NCI-H2171 treated with DMSO at 0.1 percent for 48 hours (cell line): ENCODE data around the gene AGPAT3.
"Not testable (repeated sequence)": the region's sequence is repeated elsewhere in the genome, so short reads cannot be mapped to it uniquely, and the experiment has no call there.

Experiments
- DNase-seq: peaks from one replicate; lab custom pipeline; 2025; lab: John Stamatoyannopoulos, UW

The AGPAT3 gene

GRCh38 chr21:43864962-43865539, at the start of gene AGPAT3:
Gene AGPAT3 (plus strand): TSS chr21:43865223. CDS start chr21:43959682, 94,459 bp downstream.
- DNase-seq = no peak

DNA sequence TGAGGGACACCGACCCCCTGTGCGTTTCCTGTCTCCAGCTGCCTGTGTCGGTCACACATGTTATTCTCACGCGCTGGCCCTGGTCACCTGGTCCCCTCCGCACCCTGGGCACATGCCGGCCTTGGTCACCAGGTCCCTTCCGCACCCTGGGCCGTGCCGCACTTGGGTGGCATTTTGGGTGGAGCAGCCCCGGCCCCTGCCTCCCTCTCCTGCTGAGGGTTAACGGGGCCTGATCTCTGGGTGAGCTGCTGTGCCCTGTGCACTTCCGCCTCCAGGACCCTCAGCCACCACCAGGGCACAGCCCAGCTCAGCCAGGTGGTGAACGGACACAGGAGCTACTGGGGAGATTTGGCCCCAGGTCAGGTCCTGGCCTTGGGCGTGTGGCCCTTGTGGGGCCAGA, 49.0 kb upstream of the AGPAT3 start:
- DNase-seq = no peak

DNA sequence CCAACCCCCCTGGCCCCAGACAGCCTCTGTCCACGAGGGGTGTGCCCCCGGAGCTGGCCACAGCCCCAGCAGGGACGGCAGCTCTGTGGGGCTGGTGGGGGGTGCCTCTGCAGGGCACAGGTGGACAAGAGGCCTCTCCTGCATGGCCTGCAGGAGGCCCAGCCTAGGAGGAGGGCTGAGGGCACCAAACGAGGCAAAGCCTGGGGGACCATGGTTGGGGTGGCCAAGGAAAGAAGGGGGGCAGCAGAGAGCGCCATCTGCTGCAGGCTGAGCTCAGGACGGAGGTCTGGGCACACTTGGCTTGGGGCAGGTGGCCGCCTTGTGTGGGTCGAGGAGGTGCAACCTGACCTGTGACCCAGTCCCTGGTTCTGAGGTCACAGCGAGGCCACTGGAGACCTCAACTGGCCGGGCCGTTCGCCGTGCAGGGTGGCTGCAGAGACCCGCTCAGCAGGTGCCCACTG, 48.4 kb upstream of the AGPAT3 start:
- no peak for DNase-seq

DNA sequence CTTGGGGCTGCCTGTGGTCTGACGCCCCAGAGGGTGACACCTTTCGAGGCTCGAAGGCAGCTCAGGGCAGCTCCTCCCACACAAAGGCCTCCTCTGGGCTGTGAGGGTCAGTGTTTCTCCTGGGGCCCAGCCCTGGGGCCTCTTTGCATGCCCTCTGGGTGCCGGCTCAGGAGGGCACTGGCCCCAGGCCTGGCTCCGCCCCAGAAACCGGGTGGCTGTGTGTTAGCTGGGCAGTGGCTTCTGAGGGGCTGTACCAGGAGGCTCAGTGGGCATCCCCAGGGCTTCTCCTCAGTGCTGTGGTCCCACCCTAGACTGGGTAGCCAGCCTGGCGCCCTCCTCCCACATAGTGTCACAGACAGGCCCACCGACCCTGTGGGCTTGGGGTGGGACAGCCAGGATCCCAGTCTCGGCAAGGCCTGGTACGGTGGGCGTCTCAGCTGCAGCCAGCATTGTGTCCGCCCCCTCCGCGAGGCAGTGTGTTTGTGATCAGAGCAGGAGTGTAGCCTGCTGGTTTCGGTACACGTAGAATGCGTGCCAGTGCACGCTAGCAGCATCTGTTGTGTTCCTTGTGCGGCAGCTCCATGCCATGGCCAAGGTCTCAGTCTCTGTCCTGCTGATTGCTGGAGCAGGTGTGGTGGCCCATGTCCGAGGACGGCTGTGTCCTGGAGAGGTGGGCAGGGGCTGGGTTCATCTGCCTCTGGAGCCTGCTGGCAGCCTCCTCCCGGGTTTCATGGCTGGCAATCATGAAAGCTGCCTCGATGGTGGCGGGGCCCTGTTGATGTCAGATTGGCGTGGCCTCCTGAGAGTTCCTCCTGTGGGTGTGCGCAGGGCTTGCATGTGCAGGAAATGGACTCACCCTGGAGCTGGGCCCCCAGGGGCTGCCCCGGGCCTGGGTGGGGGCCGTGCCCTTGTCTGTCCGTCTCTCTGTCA, 47.6 kb upstream of the AGPAT3 start:
- peak; percentile 32 for DNase-seq

DNA sequence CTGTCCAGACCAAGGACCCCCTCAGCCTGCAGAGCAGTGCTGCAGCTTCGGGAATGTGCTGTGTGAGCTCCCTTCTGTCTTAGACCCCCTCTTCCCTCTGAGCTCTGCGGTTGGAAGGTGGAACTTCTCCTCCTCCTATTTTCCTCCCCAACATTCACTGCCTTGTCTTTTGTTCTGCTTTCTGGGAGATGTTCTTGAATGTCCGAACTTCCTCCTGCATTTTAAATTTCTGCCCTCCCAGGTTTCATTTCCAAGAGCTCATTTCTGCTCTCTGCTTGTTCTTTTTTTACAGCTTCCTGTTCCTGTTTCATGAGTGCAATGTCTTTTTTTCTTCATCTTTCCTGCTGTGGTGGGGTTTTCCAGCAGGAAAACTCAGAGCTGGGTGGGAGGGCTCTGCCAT, 46.3 kb upstream of the AGPAT3 start:
- DNase-seq = no peak

DNA sequence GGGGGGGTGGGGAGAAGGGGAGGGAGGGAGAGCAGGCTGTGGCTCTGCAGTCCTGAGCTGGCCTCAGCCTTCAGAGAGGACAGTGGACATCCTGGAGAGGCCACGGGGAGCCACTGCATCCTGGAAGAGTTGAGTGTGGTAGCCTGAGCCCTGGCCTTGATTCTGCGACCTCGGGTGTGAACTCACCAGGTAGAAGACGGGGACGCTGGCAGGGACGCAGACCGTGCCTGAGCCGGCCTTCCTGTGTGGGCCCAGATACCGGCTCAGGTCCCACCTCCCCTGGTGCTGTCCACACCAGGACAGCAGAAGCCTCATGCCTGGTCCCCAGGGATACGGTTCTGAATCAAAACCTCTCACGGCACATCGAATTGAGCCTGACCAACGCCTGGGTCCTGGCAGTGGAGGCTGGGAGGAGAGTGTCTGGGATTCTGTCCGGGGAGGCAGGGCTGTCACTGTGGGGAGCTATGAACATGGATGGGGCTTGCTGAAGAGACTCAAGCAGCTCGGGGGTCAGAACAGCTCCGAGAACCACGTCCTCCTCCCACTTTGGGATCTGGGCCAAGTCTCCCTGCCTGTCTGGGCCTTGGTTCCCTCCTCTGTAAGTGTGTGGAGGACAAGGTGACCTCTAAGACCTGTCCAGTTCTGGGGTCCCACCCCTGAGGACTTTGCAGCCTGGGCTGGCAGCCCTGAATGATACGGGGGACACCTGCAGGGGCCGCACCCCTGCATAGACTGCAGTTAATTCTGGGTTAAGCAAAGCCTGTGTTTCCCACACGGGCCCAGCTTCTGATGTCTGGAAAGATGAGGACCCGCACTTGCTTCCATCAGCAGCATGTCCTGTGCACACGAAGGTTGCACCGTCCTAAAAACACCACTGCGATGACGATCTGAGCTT, 45.3 kb upstream of the AGPAT3 start:
- DNase-seq = no peak

GRCh38 chr21:43820466-43820865, 44.6 kb upstream of the AGPAT3 start:
- no peak for DNase-seq

DNA sequence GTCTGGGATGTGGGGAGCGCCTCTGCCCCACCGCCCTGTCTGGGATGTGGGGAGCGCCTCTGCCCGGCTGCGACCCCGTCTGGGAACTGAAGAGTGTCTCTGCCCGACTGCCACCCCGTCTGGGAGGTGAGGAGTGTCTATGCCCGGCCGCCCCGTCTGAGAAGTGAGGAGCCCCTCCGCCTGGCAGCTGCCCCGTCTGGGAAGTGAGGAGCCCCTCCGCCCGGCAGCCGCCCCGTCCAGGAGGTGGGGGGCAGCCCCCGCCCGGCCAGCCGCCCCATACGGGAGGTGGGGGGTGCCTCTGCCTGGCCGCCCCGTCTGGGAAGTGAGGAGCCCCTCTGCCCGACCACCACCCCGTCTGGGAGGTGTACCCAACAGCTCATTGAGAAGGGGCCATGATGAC, 42.9 kb upstream of the AGPAT3 start:
- DNase-seq = not testable (repeated sequence)

- not testable (repeated sequence) for DNase-seq
Observed at GRCh38 chr21:43822741-43823140, 42.3 kb upstream of the AGPAT3 start.

DNA sequence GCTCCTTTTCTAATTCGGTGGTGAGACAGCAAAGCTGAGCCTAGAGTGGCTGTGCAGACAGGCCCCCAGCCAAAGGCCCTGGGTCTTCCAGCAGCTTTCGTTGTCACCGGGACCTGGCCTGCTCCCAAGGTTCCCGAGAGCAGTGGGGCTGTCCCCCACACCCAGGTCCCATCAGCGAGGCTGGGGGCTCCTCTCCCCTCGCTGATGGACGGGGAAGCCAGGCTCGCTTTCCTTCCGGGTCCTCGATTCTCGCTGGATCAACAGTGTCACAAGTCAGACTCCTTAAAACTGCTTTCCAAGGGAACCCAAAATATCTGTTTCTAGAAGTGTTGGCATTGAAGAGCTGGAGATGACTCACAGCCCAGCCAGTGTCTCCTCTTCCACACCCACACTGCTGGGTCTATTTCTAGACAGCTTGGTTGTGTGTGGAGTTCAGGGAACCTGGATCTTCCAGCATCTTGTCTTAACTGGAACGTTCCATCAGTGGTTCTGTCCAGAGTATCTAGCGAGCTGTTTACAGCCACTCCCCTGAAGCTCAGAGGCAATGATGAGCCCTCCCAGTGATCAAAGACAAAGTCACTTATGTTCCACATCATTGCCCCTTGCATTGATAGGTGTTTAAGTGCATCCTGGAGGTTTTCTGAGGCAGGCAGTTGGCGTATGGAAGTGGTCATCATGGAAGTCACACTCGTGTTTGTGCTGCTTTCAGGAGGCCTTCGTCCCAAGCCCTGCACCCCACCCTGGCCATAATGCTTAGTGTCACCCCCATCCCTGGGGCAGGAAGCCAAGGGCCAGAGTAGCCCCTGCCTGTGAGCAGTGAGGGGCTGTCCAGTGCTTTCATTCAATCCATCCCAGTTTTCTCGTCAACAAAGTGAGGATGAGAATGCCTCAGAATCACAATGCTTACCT, 40.4 kb upstream of the AGPAT3 start:
- no peak for DNase-seq

DNA sequence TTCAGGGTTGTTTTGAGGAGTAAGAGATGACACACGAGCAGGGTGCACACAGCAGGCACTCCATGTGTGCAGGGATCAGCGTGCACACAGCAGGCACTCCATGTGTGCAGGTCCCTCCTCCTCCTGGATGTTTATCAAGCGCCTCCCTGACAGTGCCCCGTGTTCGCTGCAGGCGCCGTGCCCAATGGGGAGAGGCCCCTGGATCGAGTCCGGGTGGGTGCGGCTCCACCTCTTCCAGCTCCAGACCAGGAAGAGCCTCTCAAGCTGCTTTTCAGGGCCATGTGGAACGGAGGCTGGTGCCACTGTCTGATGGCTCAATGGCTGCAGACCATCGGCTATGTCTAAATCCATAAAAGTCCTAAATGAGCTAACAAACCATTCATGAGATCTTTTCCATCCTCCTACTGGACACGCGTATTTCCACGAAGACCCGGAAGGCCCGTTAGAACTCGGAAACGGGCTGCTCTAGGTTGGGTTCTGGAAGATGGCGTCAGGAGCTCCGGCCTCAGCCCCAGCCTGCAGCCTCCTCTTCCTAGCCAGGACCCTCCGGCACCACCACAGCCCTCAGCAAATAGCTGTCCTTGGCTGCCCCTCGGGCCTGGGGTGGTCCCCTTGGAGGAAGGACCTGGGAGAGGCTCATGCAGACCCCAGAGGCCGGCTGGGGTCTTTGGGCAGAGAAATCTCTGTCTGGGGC, 39.6 kb upstream of the AGPAT3 start:
- DNase-seq = no peak

DNA sequence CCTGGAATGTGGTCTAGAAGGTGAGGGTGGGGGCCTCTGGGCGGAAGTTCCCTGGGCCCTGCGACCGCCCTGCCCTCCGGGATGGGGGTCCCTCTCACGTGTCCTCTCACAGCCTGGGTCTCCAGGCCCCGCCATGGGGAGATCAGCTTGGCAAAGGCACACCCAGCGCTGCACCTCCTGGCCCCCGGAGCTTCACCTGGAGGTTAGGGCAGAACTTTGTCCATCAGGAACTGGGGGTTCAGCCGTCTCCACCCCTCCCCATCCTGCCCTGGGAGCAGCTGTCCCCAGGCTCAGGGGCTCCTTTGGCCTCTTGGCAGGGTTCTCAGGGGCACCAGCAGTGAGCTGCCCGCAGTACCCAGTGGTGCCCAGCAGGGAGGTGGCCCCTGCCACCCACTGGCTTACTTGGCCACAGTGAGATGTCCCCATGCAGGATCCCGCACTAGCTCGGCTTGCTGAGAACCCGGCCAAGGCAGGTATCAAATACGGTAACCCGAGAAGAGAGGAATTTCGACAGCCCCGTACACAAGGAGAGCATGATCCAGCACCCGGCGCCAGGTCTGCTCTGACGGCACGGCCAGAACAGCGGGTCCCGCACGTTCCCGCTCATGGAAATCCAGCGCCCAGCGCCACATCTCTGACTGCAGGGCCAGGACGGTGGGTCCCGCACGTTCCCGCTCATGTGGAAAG, 38.9 kb upstream of the AGPAT3 start:
- peak; percentile 80 for DNase-seq

- DNase-seq = no peak
Observed at GRCh38 chr21:43826623-43826974, 38.4 kb upstream of the AGPAT3 start.

GRCh38 chr21:43827015-43827611, 37.9 kb upstream of the AGPAT3 start:
- DNase-seq = peak; percentile 83

- no peak for DNase-seq
Observed at GRCh38 chr21:43829161-43829560, 35.9 kb upstream of the AGPAT3 start.

GRCh38 chr21:43829575-43830119, 35.4 kb upstream of the AGPAT3 start:
- no peak for DNase-seq

GRCh38 chr21:43832158-43832550, 32.9 kb upstream of the AGPAT3 start:
- DNase-seq = no peak

DNA sequence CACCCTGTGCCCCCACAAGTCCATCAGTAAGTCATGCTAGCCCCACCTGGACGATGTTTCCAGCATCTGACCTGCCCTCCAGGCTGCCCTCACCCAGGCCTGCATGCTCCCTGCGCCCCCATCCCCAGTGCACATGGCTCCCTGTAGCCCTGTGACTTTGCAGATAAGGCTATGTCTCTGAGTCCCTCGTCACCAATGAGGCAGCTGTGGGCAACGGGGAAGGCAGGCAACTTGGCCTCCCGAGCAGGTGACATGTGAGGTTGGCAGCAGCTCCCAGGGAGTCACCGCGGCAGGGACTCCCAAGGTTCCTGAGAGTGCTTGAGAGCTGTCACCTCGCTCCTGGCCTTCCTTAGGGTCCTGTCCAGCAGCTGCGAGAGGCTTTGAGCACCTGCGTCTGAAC, 32.4 kb upstream of the AGPAT3 start:
- DNase-seq = no peak

DNA sequence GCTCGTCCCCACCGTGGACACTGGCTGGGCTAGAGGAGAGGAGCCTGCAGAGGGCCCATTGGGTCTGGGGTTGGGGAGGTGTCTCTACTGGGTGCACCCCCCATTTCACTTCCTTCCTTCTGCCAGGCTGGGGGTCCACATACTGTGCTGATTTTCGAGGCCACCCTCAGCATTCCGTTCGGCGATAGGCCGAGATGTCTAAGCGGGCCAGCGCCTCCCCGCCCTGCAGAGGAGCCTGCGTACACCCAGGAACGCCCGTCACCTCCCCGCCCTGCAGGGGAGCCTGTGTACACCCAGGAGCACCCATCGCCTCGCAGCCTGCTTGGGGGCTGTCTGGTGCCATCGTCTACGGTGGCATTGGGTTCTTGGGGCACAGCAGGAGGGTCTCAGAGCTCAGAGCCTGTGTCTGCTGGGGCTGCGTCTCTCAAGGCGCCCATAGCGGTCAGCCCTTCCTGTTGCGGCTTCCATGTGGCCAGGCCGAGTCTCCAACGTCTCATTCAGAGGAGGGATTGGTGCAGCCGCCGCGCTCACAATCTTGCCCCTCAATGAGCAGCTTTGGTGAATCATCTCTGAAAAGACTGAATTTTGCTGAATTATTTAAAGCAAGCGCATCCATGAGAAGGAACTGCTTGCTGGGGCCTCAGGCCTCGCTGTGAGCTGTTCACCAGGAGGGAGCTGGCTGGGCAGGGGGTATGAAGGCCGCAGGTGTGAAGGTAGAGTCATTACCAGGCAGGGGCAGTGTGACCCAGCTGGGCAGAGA, 30.7 kb upstream of the AGPAT3 start:
- DNase-seq = no peak
